ENCODE results near the gene NEMP1. TPM values are rescaled to one million over a fixed set of nuclear protein-coding genes. Genes with fewer than 3 reads are reported as not detected.

Gene NEMP1
- total RNA-seq, 1 donor from 2014 or later, result 77.0 TPM

DNA sequence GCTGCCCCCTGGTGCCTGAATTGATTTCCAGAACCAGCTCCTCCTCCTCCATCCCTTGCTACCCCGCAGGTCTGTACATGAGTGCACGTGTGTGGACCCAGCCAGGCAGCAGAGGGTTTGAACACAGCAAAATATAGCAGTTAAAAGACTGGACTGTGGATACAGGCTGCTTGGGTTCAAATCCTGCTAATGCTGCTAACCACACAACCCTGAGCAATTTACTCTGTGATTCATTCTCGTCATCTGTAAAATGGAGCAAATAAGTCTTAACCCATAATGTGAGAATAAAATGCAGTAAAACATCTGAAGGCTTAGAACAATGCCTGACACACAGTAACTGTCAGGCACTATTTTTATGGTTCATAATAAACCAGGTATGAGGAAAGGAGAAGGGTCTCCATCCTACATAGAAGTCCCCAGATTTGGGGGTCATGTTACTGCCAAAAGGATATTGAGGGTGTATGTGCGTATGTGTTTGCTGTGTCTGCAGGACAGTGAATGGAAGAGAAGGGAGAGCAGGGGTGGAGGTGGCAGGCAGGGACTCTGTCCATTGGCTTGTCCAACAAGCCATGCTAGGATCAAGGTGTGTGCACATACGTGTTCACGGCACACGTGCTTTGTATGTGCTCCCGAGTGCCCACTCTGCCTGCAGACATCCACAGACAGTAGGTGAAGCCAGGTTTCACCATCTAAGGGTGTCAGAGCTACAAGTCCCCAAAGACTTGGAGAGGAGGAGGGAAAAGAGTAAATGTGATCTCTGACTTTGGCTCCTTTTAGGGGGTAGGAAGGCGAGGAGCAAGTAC is 34.1 kb upstream of the NEMP1 start:
- peak overlapping the region; percentile 92 for H3K4me3 Mint-ChIP-seq
- no peak for DNase-seq
- H3K9me3 Mint-ChIP-seq, result no peaks in the 10 kb centered on the region
- intact Hi-C loops (cut with micrococcal nuclease), result loop anchor here (1.0 to 5.0 kb wide), 4 partner anchors 43 to 360 kb away; partner anchors contain the start of gene PRIM1
- peaks cover 9% of the 10 kb centered on the region for H3K27me3 Mint-ChIP-seq
- peaks cover 16% of the 10 kb centered on the region for H3K36me3 Mint-ChIP-seq (ENCODE audit: low read depth)
- H3K27ac Mint-ChIP-seq, result peak overlapping the region; percentile 92
- peaks cover 39% of the 10 kb centered on the region for H3K4me1 Mint-ChIP-seq

- DNase-seq, result peak; percentile 96
- H3K27me3 Mint-ChIP-seq, result peaks cover 1% of the 10 kb centered on the region
- peak within 1 kb of the TSS; percentile 92 for H3K4me3 Mint-ChIP-seq
- H3K36me3 Mint-ChIP-seq (ENCODE audit: low read depth), result peaks cover 31% of the 10 kb centered on the region
- H3K27ac Mint-ChIP-seq, result peak within 1 kb of the TSS; percentile 92
- intact Hi-C loops (cut with micrococcal nuclease), result loop anchor here (1.0 to 5.0 kb wide), 3 partner anchors 16 to 422 kb away; partner anchors contain the start of genes PRIM1 and PTGES3
- peaks cover 47% of the 10 kb centered on the region for H3K4me1 Mint-ChIP-seq
- H3K9me3 Mint-ChIP-seq, result no peaks in the 10 kb centered on the region
These were observed 32.6 kb upstream of the NEMP1 start, which contains the start of gene STAT6 for GRCh38 chr12:57111031-57111734. STAT6 (minus strand) TSS chr12:57111362; CDS start chr12:57108278, 3,084 bp downstream.

DNA sequence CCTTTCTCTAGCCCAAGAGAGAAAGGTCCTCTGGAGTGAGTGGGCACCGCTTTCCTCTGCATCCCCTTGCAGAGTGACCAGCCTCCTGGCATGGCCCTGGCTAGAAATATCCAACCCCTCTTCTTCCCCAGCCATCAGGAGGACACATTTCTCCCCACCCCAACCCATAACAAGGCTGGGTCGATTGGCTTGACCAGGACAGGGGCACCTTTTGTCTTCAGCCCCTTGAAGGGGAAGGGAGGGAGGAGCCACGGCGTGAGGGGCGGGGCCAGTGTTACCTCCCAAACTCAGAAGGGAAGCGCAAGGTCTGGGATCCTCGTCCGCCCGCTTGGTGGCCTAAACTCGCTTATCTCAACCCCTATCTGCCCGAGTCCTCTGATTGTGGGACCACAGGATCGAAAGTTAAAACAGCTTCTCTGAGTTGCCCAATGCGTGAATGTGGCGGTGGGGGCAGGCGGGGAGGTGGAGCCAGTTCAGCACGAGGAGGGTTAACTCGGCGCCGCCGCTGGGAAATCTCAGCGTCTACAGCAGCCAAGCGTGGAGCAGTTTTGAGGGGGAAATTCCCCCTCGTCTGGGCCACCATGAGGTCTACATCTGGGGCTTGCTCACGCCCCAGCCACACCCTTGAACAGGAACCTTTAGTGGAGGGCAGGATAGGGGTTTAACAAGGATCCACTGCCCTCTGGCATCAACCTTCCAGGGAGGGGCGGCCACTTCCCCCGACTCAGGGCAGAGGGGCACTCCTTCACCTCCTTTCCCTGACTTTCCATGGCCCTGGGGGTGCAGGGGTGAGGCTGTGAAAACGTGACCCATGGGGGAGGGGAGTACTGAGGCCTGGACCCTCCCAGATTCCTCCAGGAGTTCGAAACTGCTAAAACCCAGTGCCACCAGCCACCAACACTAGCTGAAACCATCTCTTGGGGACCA is 31.8 kb upstream of the NEMP1 start:
- H3K4me3 Mint-ChIP-seq, result peak overlapping the region; percentile 92
- peaks cover 48% of the 10 kb centered on the region for H3K4me1 Mint-ChIP-seq
- DNase-seq, result peak; percentile 91
- intact Hi-C loops (cut with micrococcal nuclease), result loop anchor here (1.0 to 5.0 kb wide), 4 partner anchors 17 to 422 kb away; partner anchors contain the start of genes PRIM1 and PTGES3
- H3K27ac Mint-ChIP-seq, result peak overlapping the region; percentile 92
- H3K9me3 Mint-ChIP-seq, result no peaks in the 10 kb centered on the region
- no peaks in the 10 kb centered on the region for H3K27me3 Mint-ChIP-seq
- H3K36me3 Mint-ChIP-seq (ENCODE audit: low read depth), result peaks cover 39% of the 10 kb centered on the region

GRCh38 chr12:57109207-57110103 is 30.9 kb upstream of the NEMP1 start:
- intact Hi-C loops (cut with micrococcal nuclease), result loop anchor here (1.0 to 5.0 kb wide), 3 partner anchors 21 to 421 kb away; partner anchors contain the start of genes PRIM1 and PTGES3
- peak overlapping the region; percentile 92 for H3K27ac Mint-ChIP-seq
- H3K9me3 Mint-ChIP-seq, result no peaks in the 10 kb centered on the region
- peak overlapping the region; percentile 92 for H3K4me3 Mint-ChIP-seq
- peaks cover 51% of the 10 kb centered on the region for H3K4me1 Mint-ChIP-seq
- no peaks in the 10 kb centered on the region for H3K27me3 Mint-ChIP-seq
- H3K36me3 Mint-ChIP-seq (ENCODE audit: low read depth), result peaks cover 47% of the 10 kb centered on the region
- DNase-seq, result no peak

GRCh38 chr12:57107456-57108155 is 29.0 kb upstream of the NEMP1 start:
- Mint-ChIP-seq H3K36me3 (ENCODE audit: low read depth) (peaks cover 61% of the 10 kb centered on the region), H3K4me3 (peak overlapping the region; percentile 57), H3K9me3 (no peaks in the 10 kb centered on the region), H3K4me1 (peaks cover 47% of the 10 kb centered on the region), H3K27ac (peak overlapping the region; percentile 1), H3K27me3 (no peaks in the 10 kb centered on the region)
- intact Hi-C loops (cut with micrococcal nuclease), result no loop called here
- no peak for DNase-seq

DNA sequence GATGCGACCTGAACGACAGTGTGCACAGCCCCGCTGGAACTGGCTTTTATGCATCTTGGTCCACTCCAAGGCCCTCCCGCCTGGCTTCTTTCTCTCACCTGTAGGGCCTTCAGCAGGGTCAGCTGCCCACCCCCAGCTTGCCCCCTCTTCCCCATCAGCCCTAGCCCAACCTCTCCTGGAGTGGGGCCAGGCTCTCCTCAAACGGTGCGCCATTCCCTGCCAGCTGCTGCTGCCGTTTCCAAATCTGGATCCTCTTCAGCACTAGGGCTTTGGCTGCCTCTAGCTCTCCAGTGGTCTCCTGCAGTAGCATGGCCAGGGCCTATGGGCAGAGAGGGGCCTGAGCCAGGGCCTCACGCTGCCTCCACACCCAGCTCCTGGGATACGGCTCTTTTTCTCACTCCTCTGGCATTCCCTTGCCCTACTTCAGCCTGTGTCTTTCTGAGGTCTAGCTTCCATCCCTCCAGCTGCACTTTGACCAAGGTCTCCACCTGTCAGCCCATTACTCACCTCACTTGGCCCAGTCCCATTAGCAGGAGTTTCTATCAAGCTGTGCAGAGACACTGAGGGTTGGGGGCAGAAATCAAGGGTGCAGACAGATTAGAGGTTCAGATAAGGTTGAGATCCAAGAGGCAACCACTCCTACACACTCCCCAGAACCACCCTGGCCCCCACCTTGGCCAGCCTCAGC is 27.6 kb upstream of the NEMP1 start:
- Mint-ChIP-seq H3K4me1 (peaks cover 38% of the 10 kb centered on the region), H3K27me3 (no peaks in the 10 kb centered on the region), H3K9me3 (no peaks in the 10 kb centered on the region), H3K27ac (peak overlapping the region; percentile 41), H3K36me3 (ENCODE audit: low read depth) (peaks cover 73% of the 10 kb centered on the region), H3K4me3 (no peak overlapping the region)
- no peak for DNase-seq
- intact Hi-C loops (cut with micrococcal nuclease), result no loop called here

DNA sequence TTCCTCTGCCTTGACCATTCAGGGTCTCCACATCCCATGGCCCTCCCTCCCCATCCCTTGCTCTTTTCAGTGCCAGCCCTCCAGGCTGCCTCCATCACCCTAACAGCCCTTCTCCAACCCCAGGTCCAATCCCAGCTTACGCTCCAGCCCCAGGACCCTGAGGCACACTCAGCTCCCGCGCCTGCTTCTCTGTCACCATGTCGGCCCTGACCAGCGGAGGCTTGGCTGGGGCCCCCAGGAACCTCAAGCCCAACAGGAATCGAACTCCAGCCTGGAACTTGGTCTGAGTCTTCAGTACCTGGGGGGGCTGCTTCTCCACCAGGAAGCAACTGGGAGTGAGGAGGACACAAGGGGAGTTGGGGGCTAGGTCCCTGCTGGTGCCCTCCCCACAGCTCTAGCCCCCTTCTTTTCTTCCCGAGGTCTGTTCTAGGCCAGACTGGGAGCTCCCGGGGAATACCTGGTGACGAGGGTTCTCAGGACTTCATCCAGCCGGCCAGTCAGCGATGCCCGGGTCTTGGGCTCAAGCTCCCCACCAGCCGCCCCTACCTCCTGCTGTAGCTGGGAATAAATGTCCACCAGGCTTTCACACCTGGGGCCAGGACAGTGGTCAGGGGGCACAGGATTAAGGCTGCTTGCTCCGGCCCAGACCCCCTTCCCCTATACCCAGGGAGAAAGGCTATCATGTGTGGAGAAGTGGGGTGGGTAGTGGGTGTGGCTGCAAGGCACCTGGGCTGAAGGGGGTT is 26.6 kb upstream of the NEMP1 start:
- Mint-ChIP-seq H3K9me3 (no peaks in the 10 kb centered on the region), H3K4me1 (peaks cover 40% of the 10 kb centered on the region), H3K4me3 (no peak overlapping the region), H3K36me3 (ENCODE audit: low read depth) (peaks cover 74% of the 10 kb centered on the region), H3K27me3 (no peaks in the 10 kb centered on the region), H3K27ac (no peak overlapping the region)
- DNase-seq, result no peak
- intact Hi-C loops (cut with micrococcal nuclease), result no loop called here

GRCh38 chr12:57104292-57104910 is 25.8 kb upstream of the NEMP1 start:
- intact Hi-C loops (cut with micrococcal nuclease), result no loop called here
- DNase-seq, result no peak
- H3K27ac Mint-ChIP-seq, result no peak overlapping the region
- peaks cover 36% of the 10 kb centered on the region for H3K4me1 Mint-ChIP-seq
- H3K36me3 Mint-ChIP-seq (ENCODE audit: low read depth), result peaks cover 80% of the 10 kb centered on the region
- no peaks in the 10 kb centered on the region for H3K9me3 Mint-ChIP-seq
- H3K27me3 Mint-ChIP-seq, result no peaks in the 10 kb centered on the region
- no peak overlapping the region for H3K4me3 Mint-ChIP-seq

DNA sequence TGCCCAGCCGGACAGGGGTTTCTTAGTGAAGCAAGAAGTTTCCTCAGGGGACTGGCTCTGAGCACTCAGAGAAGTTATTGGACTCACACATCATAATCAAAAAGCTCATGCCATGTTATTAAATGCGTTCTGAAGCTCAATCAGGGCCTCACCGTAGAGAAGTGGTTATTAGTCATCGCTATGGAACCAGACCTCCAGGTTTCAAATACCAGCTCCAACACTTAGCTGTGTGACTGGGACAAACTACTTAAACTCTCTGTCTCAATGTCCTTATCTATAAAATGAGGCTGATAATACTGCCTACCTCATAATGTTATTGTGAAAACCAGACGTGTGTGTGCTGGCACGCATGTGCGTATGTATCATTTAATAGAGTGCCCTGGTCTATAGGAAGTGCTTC is 25.3 kb upstream of the NEMP1 start:
- H3K27ac Mint-ChIP-seq, result no peak overlapping the region

DNA sequence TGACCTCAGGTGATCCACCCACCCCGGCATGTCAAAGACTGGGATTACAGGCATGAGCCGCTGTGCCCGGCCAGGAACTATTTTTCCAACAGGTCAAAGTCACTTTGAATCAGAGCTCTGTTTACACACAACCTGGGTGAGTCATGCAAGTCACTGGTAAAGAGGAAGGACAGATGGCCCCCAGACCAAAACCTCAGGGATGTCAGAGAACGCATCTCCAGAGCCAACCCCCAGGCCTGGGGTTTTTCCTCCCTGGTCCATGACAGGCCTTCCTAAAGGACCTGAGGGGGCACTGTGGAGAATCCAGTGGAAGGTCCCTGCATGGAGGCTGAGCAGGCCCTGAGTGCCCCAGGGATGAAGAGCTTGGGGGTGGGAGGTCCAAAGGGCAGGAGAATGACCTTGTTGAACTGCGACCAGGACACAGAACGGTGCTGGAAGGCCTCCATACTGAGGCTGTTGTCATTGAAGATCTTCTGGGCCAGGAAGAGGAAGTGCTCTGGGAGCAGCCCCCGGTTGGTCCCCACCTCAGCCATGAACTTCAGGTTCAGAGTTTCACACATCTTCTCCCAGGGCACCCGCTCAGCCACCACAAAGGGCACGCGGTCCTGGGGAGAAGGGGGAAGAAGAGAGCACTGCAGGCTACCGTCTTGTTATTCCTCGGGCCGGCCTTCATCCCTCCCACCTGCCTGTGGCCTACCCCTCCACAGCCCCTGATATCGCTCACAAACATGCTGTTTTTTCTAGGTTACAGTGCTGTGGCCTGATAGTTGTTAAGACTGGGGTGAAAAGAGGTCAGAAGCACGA is 23.5 kb upstream of the NEMP1 start:
- H3K9me3 Mint-ChIP-seq, result no peaks in the 10 kb centered on the region
- intact Hi-C loops (cut with micrococcal nuclease), result no loop called here
- peaks cover 78% of the 10 kb centered on the region for H3K36me3 Mint-ChIP-seq (ENCODE audit: low read depth)
- H3K4me3 Mint-ChIP-seq, result no peak overlapping the region
- peaks cover 28% of the 10 kb centered on the region for H3K4me1 Mint-ChIP-seq
- H3K27ac Mint-ChIP-seq, result peak overlapping the region; percentile 53
- no peaks in the 10 kb centered on the region for H3K27me3 Mint-ChIP-seq
- no peak for DNase-seq

More for the DNA sequence above, 25.3 kb upstream of the NEMP1 start:
- no peak for DNase-seq
- Mint-ChIP-seq H3K4me1 (peaks cover 39% of the 10 kb centered on the region), H3K27me3 (no peaks in the 10 kb centered on the region), H3K9me3 (no peaks in the 10 kb centered on the region), H3K4me3 (no peak overlapping the region), H3K36me3 (ENCODE audit: low read depth) (peaks cover 83% of the 10 kb centered on the region)
- intact Hi-C loops (cut with micrococcal nuclease), result no loop called here

Data from activated CD4-positive, alpha-beta T cell treated with anti-CD3 and anti-CD28 coated beads, Interleukin-2, amount 10 ng/mL, durations not matched to agents 24 days and 14 days (primary cell).